ENCODE results near the gene LRRC47. TPM values are rescaled to one million over a fixed set of nuclear protein-coding genes. Genes with fewer than 3 reads are reported as not detected.
"Not testable (repeated sequence)": the region's sequence is repeated elsewhere in the genome, so short reads cannot be mapped to it uniquely, and the experiment has no call there.

Gene LRRC47
- polyA plus RNA-seq, 1 experiment, result 37.1 TPM

- POLR2A ChIA-PET, result no interaction called here
- H3K4me3 ChIP-seq (ENCODE audit: low read depth, low read length), result no peak overlapping the region
- H3K27me3 ChIP-seq (ENCODE audit: control insufficient read depth, insufficient read depth, low read length), result no peaks in the 10 kb centered on the region
- no peak for DNase-seq (ENCODE audit: low read depth, low spot score)
- CTCF ChIA-PET, result no interaction called here
- H3K27ac ChIP-seq (ENCODE audit: low read depth, low read length), result no peak overlapping the region
- TF ChIP-seq CTCF (IDR thresholded peaks at IDR 0.05; ENCODE audit: low read depth, low read length), result no peak
- H3K9me3 ChIP-seq (ENCODE audit: control insufficient read depth, insufficient read depth, low read length), result peaks cover 12% of the 10 kb centered on the region
Observed at GRCh38 chr1:3811595-3811911, 15.3 kb upstream of the LRRC47 start.

GRCh38 chr1:3810149-3810761, 14.0 kb upstream of the LRRC47 start:
- CTCF ChIA-PET; DNase-seq (ENCODE audit: low read depth, low spot score): not testable (repeated sequence)
- POLR2A ChIA-PET, result interaction anchor here (0.5 kb wide), 1 partner anchor 85 kb away, joined by 3 read pairs; no protein-coding TSS in a partner anchor

GRCh38 chr1:3809680-3810079, 13.4 kb upstream of the LRRC47 start:
- CTCF ChIA-PET, result no interaction called here
- H3K4me3 ChIP-seq (ENCODE audit: low read depth, low read length), result no peak overlapping the region
- H3K27me3 ChIP-seq (ENCODE audit: control insufficient read depth, insufficient read depth, low read length), result no peaks in the 10 kb centered on the region
- H3K9me3 ChIP-seq (ENCODE audit: control insufficient read depth, insufficient read depth, low read length), result peaks cover 12% of the 10 kb centered on the region
- no peak overlapping the region for H3K27ac ChIP-seq (ENCODE audit: low read depth, low read length)
- POLR2A ChIA-PET, result no interaction called here
- no peak for TF ChIP-seq CTCF (IDR thresholded peaks at IDR 0.05; ENCODE audit: low read depth, low read length)
- DNase-seq (ENCODE audit: low read depth, low spot score), result no peak

More at GRCh38 chr1:3810149-3810761, 14.0 kb upstream of the LRRC47 start:
- H3K27me3 ChIP-seq (ENCODE audit: control insufficient read depth, insufficient read depth, low read length); H3K27ac ChIP-seq (ENCODE audit: low read depth, low read length); H3K4me3 ChIP-seq (ENCODE audit: low read depth, low read length): not testable (repeated sequence)
- H3K9me3 ChIP-seq (ENCODE audit: control insufficient read depth, insufficient read depth, low read length), result peaks cover 12% of the 10 kb centered on the region

GRCh38 chr1:3807769-3808168, 11.5 kb upstream of the LRRC47 start:
- H3K27me3 ChIP-seq (ENCODE audit: control insufficient read depth, insufficient read depth, low read length), result no peaks in the 10 kb centered on the region
- CTCF ChIA-PET, result no interaction called here
- no peak for TF ChIP-seq CTCF (IDR thresholded peaks at IDR 0.05; ENCODE audit: low read depth, low read length)

GRCh38 chr1:3805038-3805437, 8.7 kb upstream of the LRRC47 start:
- Histone ChIP-seq H3K27me3 (ENCODE audit: control insufficient read depth, insufficient read depth, low read length) (peaks cover 2% of the 10 kb centered on the region), H3K4me3 (ENCODE audit: low read depth, low read length) (no peak overlapping the region), H3K27ac (ENCODE audit: low read depth, low read length) (no peak overlapping the region), H3K9me3 (ENCODE audit: control insufficient read depth, insufficient read depth, low read length) (peaks cover 12% of the 10 kb centered on the region)
- ChIA-PET CTCF (no interaction called here), POLR2A (no interaction called here)
- no peak for DNase-seq (ENCODE audit: low read depth, low spot score)
- no peak for TF ChIP-seq CTCF (IDR thresholded peaks at IDR 0.05; ENCODE audit: low read depth, low read length)

More at GRCh38 chr1:3807769-3808168, 11.5 kb upstream of the LRRC47 start:
- DNase-seq (ENCODE audit: low read depth, low spot score), result no peak
- POLR2A ChIA-PET, result no interaction called here
- Histone ChIP-seq H3K4me3 (ENCODE audit: low read depth, low read length) (no peak overlapping the region), H3K27ac (ENCODE audit: low read depth, low read length) (no peak overlapping the region), H3K9me3 (ENCODE audit: control insufficient read depth, insufficient read depth, low read length) (peaks cover 12% of the 10 kb centered on the region)

GRCh38 chr1:3804627-3804944, 8.3 kb upstream of the LRRC47 start:
- H3K4me3 ChIP-seq (ENCODE audit: low read depth, low read length); H3K27me3 ChIP-seq (ENCODE audit: control insufficient read depth, insufficient read depth, low read length); DNase-seq (ENCODE audit: low read depth, low spot score); POLR2A ChIA-PET; H3K27ac ChIP-seq (ENCODE audit: low read depth, low read length): not testable (repeated sequence)
- CTCF ChIA-PET, result interaction anchor here (0.7 to 1.2 kb wide), 2 partner anchors 19 to 80 kb away, joined by 3 read pairs; no protein-coding TSS in a partner anchor
- H3K9me3 ChIP-seq (ENCODE audit: control insufficient read depth, insufficient read depth, low read length), result peaks cover 12% of the 10 kb centered on the region

Measured in AG04450 (cell line).